HL-60 (cell line): ENCODE data around the gene NKD1.

ENCODE experiments used
- POLR2AphosphoS5 ChIP-seq: IDR thresholded peaks from 2 replicates; pipeline ENCODE4 v1.6.1; 2012; ENCODE audit warnings: low read depth
- TF ChIP-seq, protein P1 (sequence below): IDR thresholded peaks from one replicate; pipeline ENCODE4 v1.5.1; 2011; ENCODE audit warnings: low read length, control low read depth, inconsistent platforms; ENCODE audit not compliant: insufficient read depth
- TF ChIP-seq, protein P2 (sequence below): IDR thresholded peaks from 2 replicates; pipeline ENCODE4 v1.6.1; 2012; ENCODE audit warnings: low read depth; ENCODE audit not compliant: insufficient replicate concordance

DNA sequence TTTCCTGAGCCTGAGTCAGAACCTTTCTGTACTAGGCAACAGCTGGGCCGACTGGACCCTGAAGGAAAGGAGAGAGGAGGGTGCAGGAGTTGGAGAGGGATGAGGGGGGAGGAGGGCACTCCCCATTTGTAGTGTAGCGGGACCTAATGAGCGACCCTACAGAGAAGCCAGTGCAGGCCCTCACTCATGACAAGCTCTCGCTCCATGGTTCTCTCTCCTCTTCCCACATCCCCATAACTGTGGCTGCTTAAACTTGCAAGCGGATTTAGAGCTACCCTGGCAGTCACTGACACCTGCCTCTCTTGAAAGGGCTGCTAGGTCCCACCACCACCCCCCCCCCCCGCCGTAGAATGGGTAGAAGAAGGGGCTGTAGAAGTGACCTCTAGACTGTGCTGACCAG, 14.5 kb downstream of the NKD1 start:
- TF ChIP-seq, protein P1, sequence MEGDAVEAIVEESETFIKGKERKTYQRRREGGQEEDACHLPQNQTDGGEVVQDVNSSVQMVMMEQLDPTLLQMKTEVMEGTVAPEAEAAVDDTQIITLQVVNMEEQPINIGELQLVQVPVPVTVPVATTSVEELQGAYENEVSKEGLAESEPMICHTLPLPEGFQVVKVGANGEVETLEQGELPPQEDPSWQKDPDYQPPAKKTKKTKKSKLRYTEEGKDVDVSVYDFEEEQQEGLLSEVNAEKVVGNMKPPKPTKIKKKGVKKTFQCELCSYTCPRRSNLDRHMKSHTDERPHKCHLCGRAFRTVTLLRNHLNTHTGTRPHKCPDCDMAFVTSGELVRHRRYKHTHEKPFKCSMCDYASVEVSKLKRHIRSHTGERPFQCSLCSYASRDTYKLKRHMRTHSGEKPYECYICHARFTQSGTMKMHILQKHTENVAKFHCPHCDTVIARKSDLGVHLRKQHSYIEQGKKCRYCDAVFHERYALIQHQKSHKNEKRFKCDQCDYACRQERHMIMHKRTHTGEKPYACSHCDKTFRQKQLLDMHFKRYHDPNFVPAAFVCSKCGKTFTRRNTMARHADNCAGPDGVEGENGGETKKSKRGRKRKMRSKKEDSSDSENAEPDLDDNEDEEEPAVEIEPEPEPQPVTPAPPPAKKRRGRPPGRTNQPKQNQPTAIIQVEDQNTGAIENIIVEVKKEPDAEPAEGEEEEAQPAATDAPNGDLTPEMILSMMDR: no peak
- TF ChIP-seq, protein P2, sequence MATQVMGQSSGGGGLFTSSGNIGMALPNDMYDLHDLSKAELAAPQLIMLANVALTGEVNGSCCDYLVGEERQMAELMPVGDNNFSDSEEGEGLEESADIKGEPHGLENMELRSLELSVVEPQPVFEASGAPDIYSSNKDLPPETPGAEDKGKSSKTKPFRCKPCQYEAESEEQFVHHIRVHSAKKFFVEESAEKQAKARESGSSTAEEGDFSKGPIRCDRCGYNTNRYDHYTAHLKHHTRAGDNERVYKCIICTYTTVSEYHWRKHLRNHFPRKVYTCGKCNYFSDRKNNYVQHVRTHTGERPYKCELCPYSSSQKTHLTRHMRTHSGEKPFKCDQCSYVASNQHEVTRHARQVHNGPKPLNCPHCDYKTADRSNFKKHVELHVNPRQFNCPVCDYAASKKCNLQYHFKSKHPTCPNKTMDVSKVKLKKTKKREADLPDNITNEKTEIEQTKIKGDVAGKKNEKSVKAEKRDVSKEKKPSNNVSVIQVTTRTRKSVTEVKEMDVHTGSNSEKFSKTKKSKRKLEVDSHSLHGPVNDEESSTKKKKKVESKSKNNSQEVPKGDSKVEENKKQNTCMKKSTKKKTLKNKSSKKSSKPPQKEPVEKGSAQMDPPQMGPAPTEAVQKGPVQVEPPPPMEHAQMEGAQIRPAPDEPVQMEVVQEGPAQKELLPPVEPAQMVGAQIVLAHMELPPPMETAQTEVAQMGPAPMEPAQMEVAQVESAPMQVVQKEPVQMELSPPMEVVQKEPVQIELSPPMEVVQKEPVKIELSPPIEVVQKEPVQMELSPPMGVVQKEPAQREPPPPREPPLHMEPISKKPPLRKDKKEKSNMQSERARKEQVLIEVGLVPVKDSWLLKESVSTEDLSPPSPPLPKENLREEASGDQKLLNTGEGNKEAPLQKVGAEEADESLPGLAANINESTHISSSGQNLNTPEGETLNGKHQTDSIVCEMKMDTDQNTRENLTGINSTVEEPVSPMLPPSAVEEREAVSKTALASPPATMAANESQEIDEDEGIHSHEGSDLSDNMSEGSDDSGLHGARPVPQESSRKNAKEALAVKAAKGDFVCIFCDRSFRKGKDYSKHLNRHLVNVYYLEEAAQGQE: no peak
- no peak for TF ChIP-seq POLR2AphosphoS5
